ENCODE results near the gene ACY1.
"Not testable (repeated sequence)": the region's sequence is repeated elsewhere in the genome, so short reads cannot be mapped to it uniquely, and the experiment has no call there.

ACY1 gene

DNA sequence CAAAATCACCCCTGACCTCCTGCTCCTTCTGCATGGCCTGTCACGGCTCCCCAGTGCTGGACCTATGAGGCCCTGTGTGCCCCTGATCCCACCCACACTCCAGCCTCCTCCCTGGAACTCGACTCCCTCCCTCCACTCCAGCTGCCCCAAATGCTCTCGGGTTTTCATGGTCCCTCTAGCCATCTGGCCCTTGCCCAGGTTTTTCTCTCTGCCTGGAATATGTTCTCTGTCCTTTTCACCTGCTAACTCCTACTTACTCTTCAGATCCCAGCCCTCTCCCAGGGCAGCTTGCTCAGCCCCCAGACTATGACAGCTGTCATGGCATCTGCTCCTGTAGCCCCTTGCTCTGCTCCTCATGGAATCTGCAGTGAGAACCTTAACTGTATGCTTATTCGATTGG lies 42.7 kb downstream of the ACY1 start:
- Histone ChIP-seq H3K27me3 (ENCODE audit: insufficient read depth, insufficient read length) (no peaks in the 10 kb centered on the region), H3K4me1 (ENCODE audit: insufficient read depth, insufficient read length) (peaks cover 30% of the 10 kb centered on the region), H3K4me3 (ENCODE audit: insufficient read length, low read depth) (no peak overlapping the region), H3K9ac (ENCODE audit: insufficient read length, low read depth) (no peak overlapping the region), H3K9me3 (ENCODE audit: insufficient read depth, low read length) (no peaks in the 10 kb centered on the region), H3K36me3 (ENCODE audit: insufficient read depth, insufficient read length, low read length) (no peaks in the 10 kb centered on the region)
- no peak for TF ChIP-seq SUZ12 (IDR thresholded peaks at IDR 0.05; ENCODE audit: extremely low read depth, insufficient read depth, insufficient read length)
- no peak for TF ChIP-seq ZNF274 (IDR thresholded peaks at IDR 0.05; ENCODE audit: low read depth, low read length)
- no peak for TF ChIP-seq YY1 (IDR thresholded peaks at IDR 0.05; ENCODE audit: insufficient read depth, insufficient read length)
- DNase-seq (ENCODE audit: low read depth, low spot score) = no peak

GRCh38 chr3:52028572-52028971 lies 45.2 kb downstream of the ACY1 start:
- Histone ChIP-seq H3K27me3 (ENCODE audit: insufficient read depth, insufficient read length) (no peaks in the 10 kb centered on the region), H3K36me3 (ENCODE audit: insufficient read depth, insufficient read length, low read length) (no peaks in the 10 kb centered on the region), H3K4me1 (ENCODE audit: insufficient read depth, insufficient read length) (peaks cover 30% of the 10 kb centered on the region), H3K9me3 (ENCODE audit: insufficient read depth, low read length) (no peaks in the 10 kb centered on the region), H3K9ac (ENCODE audit: insufficient read length, low read depth) (no peak overlapping the region), H3K4me3 (ENCODE audit: insufficient read length, low read depth) (no peak overlapping the region)
- no peak for DNase-seq (ENCODE audit: low read depth, low spot score)
- TF ChIP-seq SUZ12 (IDR thresholded peaks at IDR 0.05; ENCODE audit: extremely low read depth, insufficient read depth, insufficient read length) (no peak), YY1 (IDR thresholded peaks at IDR 0.05; ENCODE audit: insufficient read depth, insufficient read length) (no peak), ZNF274 (IDR thresholded peaks at IDR 0.05; ENCODE audit: low read depth, low read length) (no peak)

DNA sequence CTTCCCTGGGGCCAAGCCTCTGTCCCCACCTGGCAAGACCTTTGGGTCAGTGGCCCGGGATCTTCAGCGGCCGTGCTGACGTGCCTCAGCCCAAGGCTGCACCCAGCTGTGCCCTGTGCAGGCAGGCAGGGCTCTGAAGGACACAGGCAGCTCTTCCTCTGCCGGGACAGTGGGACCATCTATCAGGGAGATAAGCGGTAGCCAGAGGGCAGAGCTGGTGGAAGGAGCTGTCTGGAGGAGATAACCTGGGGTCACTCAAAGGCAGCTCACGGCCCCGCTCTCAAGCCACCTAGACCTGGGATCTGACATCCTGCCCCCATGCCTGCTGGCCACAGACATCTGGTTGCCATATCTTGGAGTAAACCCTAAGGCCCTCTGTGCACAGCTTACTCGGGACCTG lies 45.7 kb downstream of the ACY1 start:
- DNase-seq (ENCODE audit: low read depth, low spot score) = no peak
- H3K4me1 ChIP-seq (ENCODE audit: insufficient read depth, insufficient read length) = peaks cover 30% of the 10 kb centered on the region

GRCh38 chr3:52029535-52029934 lies 46.2 kb downstream of the ACY1 start:
- no peaks in the 10 kb centered on the region for H3K9me3 ChIP-seq (ENCODE audit: insufficient read depth, low read length)
- no peaks in the 10 kb centered on the region for H3K36me3 ChIP-seq (ENCODE audit: insufficient read depth, insufficient read length, low read length)
- H3K4me3 ChIP-seq (ENCODE audit: insufficient read length, low read depth) = no peak overlapping the region
- H3K9ac ChIP-seq (ENCODE audit: insufficient read length, low read depth) = no peak overlapping the region
- DNase-seq (ENCODE audit: low read depth, low spot score) = no peak
- H3K27me3 ChIP-seq (ENCODE audit: insufficient read depth, insufficient read length) = no peaks in the 10 kb centered on the region
- peaks cover 33% of the 10 kb centered on the region for H3K4me1 ChIP-seq (ENCODE audit: insufficient read depth, insufficient read length)
- TF ChIP-seq SUZ12 (IDR thresholded peaks at IDR 0.05; ENCODE audit: extremely low read depth, insufficient read depth, insufficient read length) (no peak), YY1 (IDR thresholded peaks at IDR 0.05; ENCODE audit: insufficient read depth, insufficient read length) (no peak), ZNF274 (IDR thresholded peaks at IDR 0.05; ENCODE audit: low read depth, low read length) (no peak)

More for the DNA sequence above, 45.7 kb downstream of the ACY1 start:
- no peaks in the 10 kb centered on the region for H3K27me3 ChIP-seq (ENCODE audit: insufficient read depth, insufficient read length)
- H3K9ac ChIP-seq (ENCODE audit: insufficient read length, low read depth) = no peak overlapping the region
- H3K9me3 ChIP-seq (ENCODE audit: insufficient read depth, low read length) = no peaks in the 10 kb centered on the region
- no peak overlapping the region for H3K4me3 ChIP-seq (ENCODE audit: insufficient read length, low read depth)
- TF ChIP-seq SUZ12 (IDR thresholded peaks at IDR 0.05; ENCODE audit: extremely low read depth, insufficient read depth, insufficient read length) = no peak
- TF ChIP-seq YY1 (IDR thresholded peaks at IDR 0.05; ENCODE audit: insufficient read depth, insufficient read length) = no peak
- no peak for TF ChIP-seq ZNF274 (IDR thresholded peaks at IDR 0.05; ENCODE audit: low read depth, low read length)
- H3K36me3 ChIP-seq (ENCODE audit: insufficient read depth, insufficient read length, low read length) = no peaks in the 10 kb centered on the region

DNA sequence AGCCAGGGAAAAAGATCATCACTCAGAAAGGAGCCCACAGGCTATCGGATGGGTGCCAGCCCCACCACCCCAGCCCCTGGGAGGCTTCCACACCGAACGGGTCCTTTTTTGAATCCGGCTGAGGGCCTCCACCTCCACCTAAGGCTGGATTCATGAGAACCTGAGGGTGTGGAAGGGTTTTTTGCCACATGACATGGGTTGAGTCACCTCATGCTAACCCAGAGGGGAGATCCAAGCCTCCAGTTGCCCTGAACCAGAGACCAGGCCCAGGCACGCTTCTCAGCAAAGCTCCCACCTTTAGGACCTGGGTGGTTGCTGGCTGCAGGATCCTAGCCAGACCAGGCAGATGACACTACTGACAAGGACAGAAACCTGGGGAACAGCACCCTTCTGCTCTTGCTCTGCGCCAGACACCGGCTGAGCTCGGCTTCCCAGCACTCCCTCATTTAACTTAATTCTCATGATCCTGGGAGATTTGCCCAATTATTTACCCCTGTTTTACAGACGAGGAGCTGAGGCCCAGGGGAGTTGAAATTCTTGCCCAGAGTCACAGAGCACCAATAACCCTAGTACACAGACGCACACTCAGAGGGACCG lies 47.5 kb downstream of the ACY1 start:
- Histone ChIP-seq H3K27me3 (ENCODE audit: insufficient read depth, insufficient read length) (no peaks in the 10 kb centered on the region), H3K9ac (ENCODE audit: insufficient read length, low read depth) (no peak overlapping the region), H3K4me1 (ENCODE audit: insufficient read depth, insufficient read length) (peaks cover 28% of the 10 kb centered on the region), H3K36me3 (ENCODE audit: insufficient read depth, insufficient read length, low read length) (no peaks in the 10 kb centered on the region), H3K9me3 (ENCODE audit: insufficient read depth, low read length) (no peaks in the 10 kb centered on the region), H3K4me3 (ENCODE audit: insufficient read length, low read depth) (no peak overlapping the region)
- TF ChIP-seq ZNF274 (IDR thresholded peaks at IDR 0.05; ENCODE audit: low read depth, low read length) = no peak
- no peak for TF ChIP-seq SUZ12 (IDR thresholded peaks at IDR 0.05; ENCODE audit: extremely low read depth, insufficient read depth, insufficient read length)
- no peak for TF ChIP-seq YY1 (IDR thresholded peaks at IDR 0.05; ENCODE audit: insufficient read depth, insufficient read length)
- no peak for DNase-seq (ENCODE audit: low read depth, low spot score)

- H3K4me3 ChIP-seq (ENCODE audit: insufficient read length, low read depth) = no peak overlapping the region
- no peaks in the 10 kb centered on the region for H3K36me3 ChIP-seq (ENCODE audit: insufficient read depth, insufficient read length, low read length)
- H3K4me1 ChIP-seq (ENCODE audit: insufficient read depth, insufficient read length) = peaks cover 29% of the 10 kb centered on the region
- no peak for DNase-seq (ENCODE audit: low read depth, low spot score)
- H3K9me3 ChIP-seq (ENCODE audit: insufficient read depth, low read length) = no peaks in the 10 kb centered on the region
- no peak overlapping the region for H3K9ac ChIP-seq (ENCODE audit: insufficient read length, low read depth)
- no peak for TF ChIP-seq YY1 (IDR thresholded peaks at IDR 0.05; ENCODE audit: insufficient read depth, insufficient read length)
- no peak for TF ChIP-seq SUZ12 (IDR thresholded peaks at IDR 0.05; ENCODE audit: extremely low read depth, insufficient read depth, insufficient read length)
- no peak for TF ChIP-seq ZNF274 (IDR thresholded peaks at IDR 0.05; ENCODE audit: low read depth, low read length)
- H3K27me3 ChIP-seq (ENCODE audit: insufficient read depth, insufficient read length) = no peaks in the 10 kb centered on the region
These were observed 48.6 kb downstream of the ACY1 start for GRCh38 chr3:52031896-52032295.

DNA sequence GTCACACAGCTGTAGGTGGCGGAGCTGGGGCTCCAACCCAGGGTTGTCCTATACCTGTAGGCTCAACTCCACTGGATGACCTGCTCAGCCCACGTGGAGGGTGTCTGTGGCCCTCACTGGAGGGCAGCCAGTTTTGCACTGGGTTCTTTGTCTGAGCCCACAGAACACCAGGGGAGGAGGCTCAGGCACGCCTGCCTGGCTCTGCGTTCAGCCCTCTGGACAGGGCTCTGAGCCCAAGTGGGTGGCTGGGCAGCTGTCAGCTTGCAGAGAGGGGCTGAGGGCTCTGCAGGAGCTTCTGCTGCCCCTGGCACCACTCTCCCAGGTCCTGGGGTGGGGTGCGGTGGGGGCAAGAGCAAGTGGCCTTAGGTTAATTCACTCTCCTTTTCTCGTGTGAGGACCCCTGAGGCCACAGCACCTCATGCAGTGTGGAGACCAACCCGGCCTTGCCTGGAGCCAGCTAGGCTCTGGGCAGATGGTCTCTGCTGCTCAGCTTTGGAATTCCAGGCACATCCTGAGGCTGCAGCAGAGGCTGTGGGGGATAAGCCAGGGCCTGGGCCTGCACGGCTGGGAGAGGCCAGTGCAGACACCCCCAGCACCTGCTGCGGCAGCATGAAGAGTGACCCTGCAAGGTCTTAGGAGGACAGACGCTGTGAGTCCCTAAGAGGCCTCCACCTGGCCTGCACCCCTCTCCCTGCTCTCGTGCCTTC lies 49.5 kb downstream of the ACY1 start:
- Histone ChIP-seq H3K4me3 (ENCODE audit: insufficient read length, low read depth) (no peak overlapping the region), H3K27me3 (ENCODE audit: insufficient read depth, insufficient read length) (no peaks in the 10 kb centered on the region), H3K4me1 (ENCODE audit: insufficient read depth, insufficient read length) (peaks cover 35% of the 10 kb centered on the region), H3K9ac (ENCODE audit: insufficient read length, low read depth) (no peak overlapping the region), H3K9me3 (ENCODE audit: insufficient read depth, low read length) (no peaks in the 10 kb centered on the region), H3K36me3 (ENCODE audit: insufficient read depth, insufficient read length, low read length) (no peaks in the 10 kb centered on the region)
- no peak for DNase-seq (ENCODE audit: low read depth, low spot score)
- TF ChIP-seq ZNF274 (IDR thresholded peaks at IDR 0.05; ENCODE audit: low read depth, low read length) (no peak), YY1 (IDR thresholded peaks at IDR 0.05; ENCODE audit: insufficient read depth, insufficient read length) (no peak), SUZ12 (IDR thresholded peaks at IDR 0.05; ENCODE audit: extremely low read depth, insufficient read depth, insufficient read length) (no peak)

DNA sequence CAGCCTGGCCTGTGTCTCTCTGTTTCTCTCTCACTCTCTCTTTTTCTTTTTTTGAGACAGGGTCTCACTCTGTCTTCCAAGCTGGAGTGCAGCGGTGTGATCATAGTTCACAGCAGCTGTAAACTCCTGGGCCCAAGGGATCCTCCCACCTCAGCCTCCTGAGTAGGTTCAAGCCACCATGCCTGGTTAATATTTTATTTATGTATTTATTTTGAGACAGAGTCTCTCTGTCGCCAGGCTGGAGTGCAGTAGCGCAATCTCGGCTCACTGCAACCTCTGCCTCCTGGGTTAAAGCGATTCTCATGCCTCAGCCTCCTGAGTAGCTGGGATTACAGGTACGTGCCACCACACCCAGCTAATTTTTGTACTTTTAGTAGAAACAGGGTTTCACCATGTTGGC lies 50.4 kb downstream of the ACY1 start:
- not testable (repeated sequence) for DNase-seq (ENCODE audit: low read depth, low spot score); H3K36me3 ChIP-seq (ENCODE audit: insufficient read depth, insufficient read length, low read length); H3K9me3 ChIP-seq (ENCODE audit: insufficient read depth, low read length); H3K4me3 ChIP-seq (ENCODE audit: insufficient read length, low read depth); H3K9ac ChIP-seq (ENCODE audit: insufficient read length, low read depth); H3K27me3 ChIP-seq (ENCODE audit: insufficient read depth, insufficient read length)
- peaks cover 31% of the 10 kb centered on the region for H3K4me1 ChIP-seq (ENCODE audit: insufficient read depth, insufficient read length)
